Naive thymus-derived CD8-positive, alpha-beta T cell (primary cell): ENCODE results near the gene RRBP1. TPM values are rescaled to one million over a fixed set of nuclear protein-coding genes. Genes with fewer than 3 reads are reported as not detected.

ENCODE experiments used
- ATAC-seq, 2 donors: fragments of 150-1000 bp; cut with Tn5 transposase in 1 of 2; sonication (Bioruptor Pico), chemical (Tn5 transposase) in 1 of 2; 1 replicate in 1 of 2; 2 replicates in 1 of 2; pipeline ENCODE4 v1.10.0; 2021; ENCODE audit warnings: mild to moderate bottlenecking in 2 of 2, moderate library complexity in 2 of 2
- POLR2A ChIA-PET: fragments of 350-600 bp; sonication (Branson Sonifier 250); formaldehyde crosslinking; loops from one replicate; lab custom pipeline; 2021; ENCODE audit warnings: antibody characterized with exemption; lab: Charles Lee
- DNase-seq, 10 donors: peaks; one replicate each; pipeline versions ENCODE4 v3.0.0 to v3.0.0-alpha.2; 2020 to 2022
- H3K27ac Mint-ChIP-seq, 10 donors: one replicate each; pipeline ENCODE4 v1.8.0; 2020 to 2022; ENCODE audit warnings: mild to moderate bottlenecking in 10 of 10, mixed read lengths in 10 of 10, moderate library complexity in 4 of 10, inconsistent platforms in 1 of 10
- H3K27me3 Mint-ChIP-seq, 5 donors: one replicate each; pipeline ENCODE4 v1.8.0; 2021 to 2022; ENCODE audit warnings: mixed read lengths in 5 of 5
- H3K36me3 Mint-ChIP-seq, 3 donors: one replicate each; pipeline ENCODE4 v1.8.0; 2020 to 2022; ENCODE audit warnings: mixed read lengths in 3 of 3, mild to moderate bottlenecking in 2 of 3, inconsistent platforms in 1 of 3
- H3K4me1 Mint-ChIP-seq, 4 donors: one replicate each; pipeline ENCODE4 v1.8.0; 2021 to 2022; ENCODE audit warnings: mixed read lengths in 4 of 4
- H3K4me3 Mint-ChIP-seq, 10 donors: one replicate each; pipeline ENCODE4 v1.8.0; 2020 to 2022; ENCODE audit warnings: mild to moderate bottlenecking in 10 of 10, mixed read lengths in 10 of 10, moderate library complexity in 6 of 10, inconsistent platforms in 1 of 10
- H3K9me3 Mint-ChIP-seq, 9 donors: one replicate each; pipeline ENCODE4 v1.8.0; 2020 to 2022; ENCODE audit warnings: mixed read lengths in 9 of 9, mild to moderate bottlenecking in 3 of 9, inconsistent platforms in 1 of 9, moderate library complexity in 1 of 9
- polyA plus RNA-seq, 3 donors: library from polyadenylated mRNA; unstranded; fragments of 300-500 nt; fragmentation: Illumina TruSeq; gene quantifications; one replicate each; pipeline ENCODE4 v1.2.3, GENCODE V29; 2021
- total RNA-seq, 8 experiments: library from RNA in 2 of 8; stranded (reverse) in 2 of 8; gene quantifications; one replicate each; pipeline ENCODE4 v1.2.3 and lab custom pipeline; 2021 to 2026

RRBP1 gene
- total RNA-seq (10 to 100 TPM; 19.6 to 22.4 TPM), polyA plus RNA-seq (1 to 10 TPM; 1.7 to 8.9 (median 4.9) TPM), total RNA-seq (lab: John Stamatoyannopoulos, UW) (42.2 to 77.4 (median 52.0) reads per million in 6 experiments)

GRCh38 chr20:17682103-17682888 lies at the start of gene RRBP1:
Gene RRBP1, minus strand, starts transcription at chr20:17682242. Its CDS starts 21,735 bp downstream, at chr20:17660507.
- H3K27ac Mint-ChIP-seq = peak within 1 kb of the TSS; percentile 34 to 93 (median 90)
- POLR2A ChIA-PET = interaction anchor here (0.6 to 2.3 kb wide), 11 partner anchors 72 to 1112 kb away, joined by 3 to 25 read pairs (median 5); partner anchors contain the start of genes DSTN, KAT14, MGME1 and PET117
- H3K4me3 Mint-ChIP-seq = peak within 1 kb of the TSS; percentile 80 to 93 (median 89)

GRCh38 chr20:17731233-17731632 lies 49.2 kb upstream of the RRBP1 start:
- POLR2A ChIA-PET = no interaction called here

More at GRCh38 chr20:17682103-17682888, at the start of gene RRBP1:
- Mint-ChIP-seq H3K36me3 (peaks cover 0 to 3% (median 0%) of the 10 kb centered on the region in 3 donors), H3K4me1 (peaks cover 12 to 29% (median 19%) of the 10 kb centered on the region in 4 donors), H3K27me3 (peaks cover 10 to 33% (median 26%) of the 10 kb centered on the region in 5 donors), H3K9me3 (no peaks in the 10 kb centered on the region)
- peak; percentile 93 to 98 (median 96) for DNase-seq
- ATAC-seq = peak; percentile 93

GRCh38 chr20:17730071-17730470 lies 48.0 kb upstream of the RRBP1 start:
- Mint-ChIP-seq H3K27me3 (peaks cover 2 to 35% (median 15%) of the 10 kb centered on the region in 5 donors), H3K27ac (no peak overlapping the region), H3K4me3 (no peak overlapping the region), H3K9me3 (no peaks in the 10 kb centered on the region), H3K4me1 (no peaks in the 10 kb centered on the region), H3K36me3 (no peaks in the 10 kb centered on the region)
- no peak for ATAC-seq
- POLR2A ChIA-PET = no interaction called here
- DNase-seq = no peak

More at GRCh38 chr20:17731233-17731632, 49.2 kb upstream of the RRBP1 start:
- Mint-ChIP-seq H3K36me3 (no peaks in the 10 kb centered on the region), H3K9me3 (peaks cover 0 to 6% (median 2%) of the 10 kb centered on the region in 9 donors), H3K4me3 (no peak overlapping the region), H3K27ac (no peak overlapping the region), H3K27me3 (peaks cover 2 to 35% (median 15%) of the 10 kb centered on the region in 5 donors), H3K4me1 (no peaks in the 10 kb centered on the region)
- DNase-seq (no peak), ATAC-seq (no peak)

GRCh38 chr20:17728074-17728473 lies 46.0 kb upstream of the RRBP1 start:
- Mint-ChIP-seq H3K9me3 (no peaks in the 10 kb centered on the region), H3K27ac (no peak overlapping the region), H3K36me3 (no peaks in the 10 kb centered on the region), H3K4me3 (no peak overlapping the region), H3K4me1 (peaks cover 0 to 1% (median 0%) of the 10 kb centered on the region in 4 donors), H3K27me3 (peaks cover 6 to 47% (median 20%) of the 10 kb centered on the region in 5 donors)
- DNase-seq (no peak), ATAC-seq (no peak)
- POLR2A ChIA-PET = no interaction called here

- peaks cover 0 to 1% (median 0%) of the 10 kb centered on the region in 4 donors for H3K4me1 Mint-ChIP-seq
Observed at GRCh38 chr20:17727351-17727750, 45.3 kb upstream of the RRBP1 start.

GRCh38 chr20:17726902-17727301 lies 44.9 kb upstream of the RRBP1 start:
- Mint-ChIP-seq H3K27me3 (peaks cover 6 to 58% (median 26%) of the 10 kb centered on the region in 5 donors), H3K9me3 (no peaks in the 10 kb centered on the region), H3K4me1 (peaks cover 0 to 1% (median 0%) of the 10 kb centered on the region in 4 donors), H3K36me3 (no peaks in the 10 kb centered on the region), H3K27ac (no peak overlapping the region), H3K4me3 (no peak overlapping the region)
- DNase-seq (no peak), ATAC-seq (no peak)
- POLR2A ChIA-PET = no interaction called here

More at GRCh38 chr20:17727351-17727750, 45.3 kb upstream of the RRBP1 start:
- POLR2A ChIA-PET = no interaction called here
- H3K9me3 Mint-ChIP-seq = no peaks in the 10 kb centered on the region
- H3K27ac Mint-ChIP-seq = no peak overlapping the region
- ATAC-seq (no peak), DNase-seq (no peak)
- no peaks in the 10 kb centered on the region for H3K36me3 Mint-ChIP-seq
- no peak overlapping the region for H3K4me3 Mint-ChIP-seq
- H3K27me3 Mint-ChIP-seq = peaks cover 6 to 54% (median 26%) of the 10 kb centered on the region in 5 donors

GRCh38 chr20:17725094-17725835 lies 43.2 kb upstream of the RRBP1 start:
- H3K27me3 Mint-ChIP-seq = peaks cover 6 to 53% (median 22%) of the 10 kb centered on the region in 5 donors
- H3K27ac Mint-ChIP-seq = peak overlapping the region in 1 of 10 donors; percentile 12
- POLR2A ChIA-PET = no interaction called here
- ATAC-seq = no peak
- no peaks in the 10 kb centered on the region for H3K36me3 Mint-ChIP-seq
- no peaks in the 10 kb centered on the region for H3K9me3 Mint-ChIP-seq
- no peak overlapping the region for H3K4me3 Mint-ChIP-seq
- peaks cover 0 to 1% (median 0%) of the 10 kb centered on the region in 4 donors for H3K4me1 Mint-ChIP-seq
- no peak for DNase-seq

- no peak for DNase-seq
- peaks cover 0 to 1% (median 0%) of the 10 kb centered on the region in 4 donors for H3K4me1 Mint-ChIP-seq
- H3K27me3 Mint-ChIP-seq = peaks cover 6 to 33% (median 17%) of the 10 kb centered on the region in 5 donors
- H3K4me3 Mint-ChIP-seq = no peak overlapping the region
- H3K36me3 Mint-ChIP-seq = no peaks in the 10 kb centered on the region
- POLR2A ChIA-PET = no interaction called here
- no peak for ATAC-seq
- no peaks in the 10 kb centered on the region for H3K9me3 Mint-ChIP-seq
- no peak overlapping the region for H3K27ac Mint-ChIP-seq
Observed at GRCh38 chr20:17723301-17723691, 41.3 kb upstream of the RRBP1 start.

- POLR2A ChIA-PET = no interaction called here
- H3K36me3 Mint-ChIP-seq = no peaks in the 10 kb centered on the region
- H3K27ac Mint-ChIP-seq = no peak overlapping the region
- H3K27me3 Mint-ChIP-seq = peaks cover 6 to 28% (median 14%) of the 10 kb centered on the region in 5 donors
- peaks cover 0 to 1% (median 0%) of the 10 kb centered on the region in 4 donors for H3K4me1 Mint-ChIP-seq
- H3K9me3 Mint-ChIP-seq = no peaks in the 10 kb centered on the region
- no peak overlapping the region for H3K4me3 Mint-ChIP-seq
- ATAC-seq (no peak), DNase-seq (no peak)
Observed at GRCh38 chr20:17722493-17723300, 40.7 kb upstream of the RRBP1 start.

- no peak overlapping the region for H3K27ac Mint-ChIP-seq
- H3K4me3 Mint-ChIP-seq = no peak overlapping the region
- DNase-seq = no peak
- no peak for ATAC-seq
- H3K9me3 Mint-ChIP-seq = no peaks in the 10 kb centered on the region
- H3K27me3 Mint-ChIP-seq = peaks cover 6 to 28% (median 14%) of the 10 kb centered on the region in 5 donors
- peaks cover 0 to 1% (median 0%) of the 10 kb centered on the region in 4 donors for H3K4me1 Mint-ChIP-seq
- POLR2A ChIA-PET = no interaction called here
- no peaks in the 10 kb centered on the region for H3K36me3 Mint-ChIP-seq
Observed at GRCh38 chr20:17721802-17722486, 39.9 kb upstream of the RRBP1 start.

GRCh38 chr20:17720755-17721154 lies 38.7 kb upstream of the RRBP1 start:
- H3K9me3 Mint-ChIP-seq = no peaks in the 10 kb centered on the region
- H3K27me3 Mint-ChIP-seq = peaks cover 6 to 28% (median 14%) of the 10 kb centered on the region in 5 donors
- peaks cover 0 to 1% (median 0%) of the 10 kb centered on the region in 4 donors for H3K4me1 Mint-ChIP-seq
- no peak overlapping the region for H3K27ac Mint-ChIP-seq
- DNase-seq (no peak), ATAC-seq (no peak)
- POLR2A ChIA-PET = no interaction called here
- no peaks in the 10 kb centered on the region for H3K36me3 Mint-ChIP-seq
- H3K4me3 Mint-ChIP-seq = no peak overlapping the region
